NCI-H82 treated with DMSO at 0.1 percent for 48 hours (cell line): ENCODE results near the gene RANBP1.
"Not testable (repeated sequence)": the region's sequence is repeated elsewhere in the genome, so short reads cannot be mapped to it uniquely, and the experiment has no call there.

Source experiments
- DNase-seq: peaks from one replicate; lab custom pipeline; 2025; ENCODE audit not compliant: unreplicated experiment; lab: John Stamatoyannopoulos, UW

RANBP1 gene

GRCh38 chr22:20115691-20116375 lies at the start of gene RANBP1:
TSS of gene RANBP1 (plus strand) at chr22:20116104. CDS start at chr22:20116185, 81 bp downstream.
- DNase-seq, result no peak

DNA sequence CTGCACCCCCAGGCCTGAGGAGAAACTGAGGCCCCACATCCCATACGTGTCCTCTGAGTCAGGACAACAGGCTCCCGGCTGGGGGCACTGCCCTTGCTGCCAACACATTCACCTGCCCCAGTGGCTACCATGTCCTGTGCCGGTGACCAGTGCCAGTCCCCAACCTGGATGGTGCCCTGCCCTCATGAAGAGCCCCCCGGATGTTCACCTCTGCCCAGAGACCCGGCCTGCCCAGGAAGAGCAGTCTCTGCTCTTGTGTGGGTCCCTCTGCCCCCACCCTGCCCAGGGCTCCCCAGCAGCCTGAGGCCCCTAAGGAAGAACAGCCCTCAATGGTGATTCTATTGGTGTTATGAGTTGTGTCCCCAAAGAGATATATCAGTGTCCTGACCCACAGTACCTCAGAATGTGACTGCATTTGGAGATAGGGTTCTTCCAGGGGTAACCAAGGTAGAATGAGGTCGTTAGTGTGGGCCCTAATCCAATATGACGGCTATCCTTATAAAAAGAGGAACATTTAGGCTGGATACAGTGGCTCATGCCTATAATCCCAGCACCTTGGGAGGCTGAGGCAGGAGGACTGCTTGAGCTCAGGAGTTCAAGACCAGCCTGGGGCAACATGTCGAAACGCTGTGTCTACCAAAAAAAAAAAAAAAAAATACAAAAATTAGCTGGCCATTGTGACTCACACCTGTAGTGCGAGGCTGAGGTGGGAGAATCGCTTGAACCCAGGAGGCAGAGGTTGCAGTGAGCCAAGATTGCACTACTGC lies 49.1 kb upstream of the RANBP1 start:
- no peak for DNase-seq

DNA sequence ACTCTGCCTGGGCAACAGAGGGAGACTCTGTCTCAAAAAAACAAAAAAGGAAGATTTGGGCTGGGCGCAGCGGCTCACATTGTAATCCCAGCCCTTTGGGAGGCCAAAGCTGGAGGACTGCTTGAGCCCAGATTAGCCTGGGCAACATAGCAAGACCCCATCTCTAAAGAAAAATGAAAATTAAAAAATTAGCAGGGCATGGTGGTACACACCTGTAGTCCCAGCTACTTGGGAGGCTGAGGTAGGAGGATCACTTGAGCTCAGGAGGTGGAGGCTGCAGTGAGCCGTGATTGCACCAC lies 48.6 kb upstream of the RANBP1 start:
- not testable (repeated sequence) for DNase-seq

DNA sequence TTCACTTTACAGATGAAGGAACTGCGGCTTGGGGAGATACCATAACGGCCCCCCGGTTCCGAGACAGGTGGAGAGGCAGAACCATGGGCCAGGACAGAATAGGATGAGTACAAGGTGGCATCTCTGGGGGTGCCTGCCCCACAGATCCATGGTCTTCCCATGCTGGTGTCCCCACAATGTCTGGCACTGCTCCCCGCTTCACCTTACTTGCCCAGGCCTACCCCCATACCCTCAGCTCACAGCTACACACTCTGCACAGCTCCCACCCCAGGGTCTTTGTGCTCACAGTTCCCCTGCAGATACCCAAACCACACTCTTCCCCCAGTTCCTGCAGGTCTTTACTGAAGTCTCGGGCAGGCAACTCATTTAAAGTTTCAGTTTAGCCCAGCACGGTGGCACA lies 47.3 kb upstream of the RANBP1 start:
- no peak for DNase-seq

GRCh38 chr22:20069331-20070042 lies 46.4 kb upstream of the RANBP1 start:
- DNase-seq, result no peak

GRCh38 chr22:20071524-20071972 lies 44.4 kb upstream of the RANBP1 start:
- no peak for DNase-seq

- DNase-seq, result no peak
Observed at GRCh38 chr22:20076627-20077172, 39.2 kb upstream of the RANBP1 start.

GRCh38 chr22:20079745-20080444 lies 36.0 kb upstream of the RANBP1 start, which contains the start of gene DGCR8:
TSS of gene DGCR8 (plus strand) at chr22:20080241. CDS start at chr22:20085964, 5,723 bp downstream.
- peak; percentile 76 for DNase-seq

DNA sequence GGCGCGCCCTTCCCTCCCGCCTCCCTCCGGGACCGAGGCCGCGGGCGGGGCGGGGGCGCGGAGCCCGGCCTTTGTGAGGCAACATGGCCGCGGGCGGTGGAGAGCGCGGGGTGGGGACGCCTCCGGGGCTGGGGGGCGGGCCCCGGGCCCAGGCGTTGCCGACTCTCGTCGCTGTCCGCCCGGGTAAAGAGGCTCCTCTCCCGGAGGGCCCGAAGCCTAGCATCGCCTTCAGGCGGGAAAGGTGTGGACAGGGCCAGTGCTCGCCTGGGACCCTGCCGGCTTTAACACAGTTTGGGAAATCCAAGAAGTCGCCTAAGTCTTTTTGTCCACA lies 35.5 kb upstream of the RANBP1 start:
- DNase-seq, result no peak

DNA sequence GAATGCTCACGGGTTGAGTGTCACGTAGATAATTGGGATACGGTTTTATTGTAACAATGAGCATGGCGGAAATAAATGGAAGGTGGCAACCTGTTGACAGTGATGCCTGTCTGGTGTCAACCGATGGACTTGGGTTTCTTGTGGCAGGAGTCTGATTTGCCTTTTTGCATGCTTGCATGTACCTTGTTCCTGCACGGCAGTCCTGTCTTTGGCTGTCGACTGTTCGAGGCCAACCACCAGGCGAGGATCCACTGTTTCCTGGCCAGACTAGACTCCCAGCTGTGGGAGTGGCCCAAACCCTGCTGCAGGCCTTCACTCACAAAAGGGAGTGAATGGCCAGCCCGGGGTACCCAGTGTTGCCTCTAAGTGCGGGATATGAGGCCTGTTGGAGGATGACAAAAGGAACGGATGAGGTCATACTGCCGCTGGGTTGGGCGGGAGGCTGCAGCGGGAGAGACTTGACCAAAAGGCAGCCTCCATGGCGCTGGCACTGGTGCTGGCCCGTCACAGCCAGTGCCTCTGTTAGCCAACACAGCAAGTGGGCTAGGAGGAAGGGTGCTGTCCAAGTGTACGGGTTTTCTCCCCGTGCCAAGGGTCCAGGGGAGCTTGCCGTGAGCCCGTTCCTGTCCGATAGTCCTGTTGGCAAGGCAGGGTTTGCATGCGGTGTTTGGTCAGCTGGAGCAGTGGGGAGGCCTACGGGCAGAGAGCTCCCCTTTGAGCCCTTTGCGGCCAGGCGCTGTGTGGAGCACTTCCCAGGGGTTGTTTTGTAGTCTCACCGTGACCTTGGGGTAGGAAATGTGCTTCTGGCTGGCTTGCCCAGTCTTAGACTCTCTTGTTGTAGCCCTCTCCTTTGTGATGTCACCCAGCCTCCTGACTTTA lies 34.9 kb upstream of the RANBP1 start:
- DNase-seq, result no peak

GRCh38 chr22:20083157-20083890 lies 32.6 kb upstream of the RANBP1 start:
- no peak for DNase-seq

- no peak for DNase-seq
Observed at GRCh38 chr22:20083891-20084546, 31.9 kb upstream of the RANBP1 start.

- DNase-seq, result peak; percentile 12
Observed at GRCh38 chr22:20084547-20085413, 31.1 kb upstream of the RANBP1 start.

DNA sequence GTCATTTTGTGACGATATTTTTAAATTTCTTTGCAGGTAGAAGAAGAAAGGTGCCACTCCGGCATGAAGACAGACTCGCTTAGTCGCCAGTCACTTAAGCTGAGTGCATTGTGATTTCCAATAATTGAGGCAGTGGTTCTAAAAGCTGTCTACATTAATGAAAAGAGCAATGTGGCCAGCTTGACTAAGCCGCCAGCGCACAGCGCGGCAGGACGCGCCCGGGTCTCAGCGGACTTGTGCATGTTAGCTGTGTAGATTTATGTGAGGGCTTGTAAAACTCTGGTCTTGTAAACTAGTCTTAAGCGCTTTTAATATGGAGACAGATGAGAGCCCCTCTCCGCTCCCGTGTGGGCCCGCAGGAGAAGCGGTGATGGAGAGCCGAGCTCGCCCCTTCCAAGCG lies 30.3 kb upstream of the RANBP1 start:
- DNase-seq, result no peak

- no peak for DNase-seq
Observed at GRCh38 chr22:20086101-20086599, 29.8 kb upstream of the RANBP1 start.

GRCh38 chr22:20086763-20087162 lies 29.1 kb upstream of the RANBP1 start:
- DNase-seq, result no peak

- DNase-seq, result no peak
Observed at GRCh38 chr22:20087319-20088262, 28.3 kb upstream of the RANBP1 start.
